ENCODE measurements around the gene TMEM62. TPM values are rescaled to one million over a fixed set of nuclear protein-coding genes. Genes with fewer than 3 reads are reported as not detected.
A peak's percentile ranks its signal among the peaks of the same experiment; 100 is the strongest.

The TMEM62 gene
- total and polyA plus RNA-seq, 10 of the 15 experiments (the other 5 are each of a cell fraction or from before 2014, with no cell fraction given), result 7.0 to 26.8 (median 14.9) TPM

GRCh38 chr15:43185157-43186002, 52.0 kb downstream of the TMEM62 start, which contains the start of gene CCNDBP1:
Gene CCNDBP1 (plus strand): TSS chr15:43185403. CDS start chr15:43185499, 96 bp downstream.
- Histone ChIP-seq H3K36me3 (ENCODE audit: control insufficient read depth in 2 of 2, insufficient read depth in 2 of 2, low read length in 1 of 2) (peaks cover 0 to 2% of the 10 kb centered on the region in 2 experiments; a peak in 2 of 4 replicates), H3K4me1 (ENCODE audit: control insufficient read depth, insufficient read depth, low read length) (no peaks in the 10 kb centered on the region), H3K9me3 (replicated peaks; ENCODE audit: control insufficient read depth, insufficient read depth, low read length) (no peaks in the 10 kb centered on the region), H3K9ac (ENCODE audit: control insufficient read depth, insufficient read depth, low read length) (peak within 1 kb of the TSS; percentile 91), H3K27ac (ENCODE audit: control insufficient read depth, insufficient read depth) (peak within 1 kb of the TSS; percentile 80), H2AFZ (ENCODE audit: control insufficient read depth, low read depth, low read length) (peak within 1 kb of the TSS; percentile 75), H4K20me1 (ENCODE audit: control insufficient read depth, insufficient read depth) (no peaks in the 10 kb centered on the region), H3K4me3 (peak within 1 kb of the TSS; percentile 100), H3K27me3 (replicated peaks in 1 of 2; ENCODE audit: control insufficient read depth in 2 of 2, insufficient read depth in 2 of 2, low read length in 1 of 2) (no peaks in the 10 kb centered on the region), H3K79me2 (ENCODE audit: control insufficient read depth, insufficient read depth, low read length) (peaks cover 15% of the 10 kb centered on the region), H3K4me2 (ENCODE audit: control insufficient read depth, insufficient read depth) (peak within 1 kb of the TSS; percentile 86)
- ATAC-seq, result peak; percentile 98
- ChIA-PET CTCF (interaction anchor here (0.9 to 5.0 kb wide), 5 partner anchors 19 to 101 kb away, joined by 3 to 37 read pairs (median 8); no protein-coding TSS in a partner anchor), POLR2A (interaction anchor here (0.6 to 1.7 kb wide), 3 partner anchors 11 to 43 kb away, joined by 3 to 4 read pairs (median 3); no protein-coding TSS in a partner anchor), SMC1A (ENCODE audit: uncharacterized antibody, unreplicated experiment) (interaction anchor here (1.5 to 2.3 kb wide), 4 partner anchors 19 to 100 kb away, joined by 3 to 12 read pairs (median 7); partner anchors contain the start of gene UBR1), RAD21 (ENCODE audit: unreplicated experiment) (interaction anchor here (0.6 to 2.2 kb wide), 5 partner anchors 15 to 120 kb away, joined by 3 to 15 read pairs (median 5); no protein-coding TSS in a partner anchor)
- BruUV-seq (replicated peaks), result no TSS peak
- intact Hi-C loops (cut with micrococcal nuclease; ENCODE audit: unreplicated experiment) (loop anchor here (2.0 to 5.0 kb wide), 2 partner anchors 39 to 53 kb away; partner anchors contain the start of gene TMEM62), in situ Hi-C loops (cut with MboI) (no loop called here)
- peak; percentile 97 for FAIRE-seq
- peak; percentile 87 for DNase-seq (ENCODE audit: low read depth, low spot score)
- 1% methylated on average over 61 of the region's 69 CpGs for WGBS (ENCODE audit: insufficient coverage, insufficient replicate concordance, low lambda C conversion rate, missing lambda C conversion rate)
- peak; percentile 55; the same call in 1 of the 2 replicates for TF ChIP-seq PKNOX1 (IDR thresholded peaks at IDR 0.05)
- no peak for TF ChIP-seq PAX8 (IDR thresholded peaks at IDR 0.05)
- TF ChIP-seq HCFC1 (IDR thresholded peaks at IDR 0.05; ENCODE audit: low read length), result no peak
- TF ChIP-seq ATF7 (IDR thresholded peaks at IDR 0.05; ENCODE audit: low read depth), result no peak
- peak; percentile 54; the same call in 1 of the 2 replicates for TF ChIP-seq ZBTB40 (IDR thresholded peaks at IDR 0.05; ENCODE audit: borderline replicate concordance)
- no peak for TF ChIP-seq NFYB (IDR thresholded peaks at IDR 0.05; ENCODE audit: insufficient read depth, low read depth, low read length)
- TF ChIP-seq CBX5 (IDR thresholded peaks at IDR 0.05; ENCODE audit: low read depth), result no peak
- no peak for TF ChIP-seq IRF3 (IDR thresholded peaks at IDR 0.05)
- no peak for TF ChIP-seq KDM1A (IDR thresholded peaks at IDR 0.05; ENCODE audit: borderline replicate concordance)
- TF ChIP-seq CTCF (IDR thresholded peaks at IDR 0.05 in 2 of 3, conservative IDR thresholded peaks at IDR 0.05 in 1 of 3; ENCODE audit: control insufficient read depth in 2 of 3, extremely low read depth in 1 of 3, insufficient read depth in 1 of 3, low read depth in 3 of 3, low read length in 3 of 3), result peak; percentile 28 to 32 (median 28); a peak in 5 of 6 replicates
- peak; percentile 85 for TF ChIP-seq ELK1 (IDR thresholded peaks at IDR 0.05; ENCODE audit: low read depth, low read length)
- TF ChIP-seq ESRRA (IDR thresholded peaks at IDR 0.05; ENCODE audit: low read length), result no peak

All from GM12878 (cell line).